Left ventricle myocardium inferior (tissue), 1 donor: ENCODE measurements around the gene SPTLC3. TPM values are rescaled to one million over a fixed set of nuclear protein-coding genes. Genes with fewer than 3 reads are reported as not detected.
A peak's percentile ranks its signal among the peaks of the same experiment; 100 is the strongest.

Experiments used
- DNase-seq: peaks from one replicate; pipeline ENCODE4 v3.0.0-alpha.2; 2020
- H3K27ac ChIP-seq: fragments of 200-600 bp; replicated peaks from 2 replicates; pipeline ENCODE4 v1.8.0; 2021
- H3K27me3 ChIP-seq: fragments of 200-600 bp; 2 replicates; pipeline ENCODE4 v1.8.0; 2021; ENCODE audit warnings: low read depth
- H3K36me3 ChIP-seq: fragments of 200-600 bp; 2 replicates; pipeline ENCODE4 v1.8.0; 2021
- H3K4me1 ChIP-seq: fragments of 200-600 bp; 2 replicates; pipeline ENCODE4 v1.8.0; 2021
- H3K4me3 ChIP-seq: fragments of 200-600 bp; 2 replicates; pipeline ENCODE4 v1.8.0; 2021; ENCODE audit warnings: mild to moderate bottlenecking, moderate library complexity
- H3K9me3 ChIP-seq: fragments of 200-600 bp; replicated peaks from 2 replicates; pipeline ENCODE4 v1.8.0; 2021
- intact Hi-C: fragments of 100-400 bp; cut with micrococcal nuclease; formaldehyde crosslinking; loops from one replicate; pipeline ENCODE4 v1.11.0; 2022
- total RNA-seq: library from RNA; stranded (reverse); fragmentation: NEBNext Ultra II Directional; extraction: Animal tissue kit (Norgen Biotek cat#: 25700); gene quantifications from one replicate; pipeline ENCODE4 v1.2.1, GENCODE V29; 2021
- TF ChIP-seq, protein P1 (sequence below): fragments of 200-600 bp; IDR thresholded peaks from 2 replicates; pipeline ENCODE4 v1.8.0; 2021; ENCODE audit warnings: antibody characterized with exemption, mild to moderate bottlenecking, borderline replicate concordance
- donor health status: DM: no; HTN: yes; CAD: no; lungs with severe emphysema.

SPTLC3 gene
- total RNA-seq, 1 donor from 2014 or later, result 9.0 TPM

DNA sequence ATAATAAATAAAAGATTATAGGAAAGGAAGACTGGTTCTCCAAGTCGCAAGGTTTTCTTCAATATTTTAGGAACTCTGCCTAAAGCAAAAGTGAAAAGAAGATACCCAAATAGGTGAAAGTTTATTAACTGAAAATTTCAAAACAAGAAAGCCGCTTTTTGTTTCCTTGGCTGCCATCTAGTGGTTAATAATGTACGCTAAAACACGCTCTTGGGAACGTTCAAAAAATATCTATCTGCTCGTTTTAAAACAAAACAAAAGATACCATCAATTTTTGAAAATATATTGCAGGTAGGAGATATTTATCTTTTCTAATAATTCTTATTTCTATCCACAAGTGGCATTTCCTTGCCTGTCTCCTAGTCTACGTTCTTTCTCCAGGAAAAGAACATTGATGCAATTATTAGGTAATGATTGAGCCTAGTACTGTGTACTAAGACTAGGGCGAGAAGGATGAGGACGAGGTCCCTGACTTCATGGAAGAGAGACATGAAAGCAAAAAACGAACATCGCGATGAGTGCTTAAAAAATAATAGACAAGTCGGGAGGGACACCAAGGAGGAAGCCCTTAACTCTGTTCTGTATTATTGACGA lies 97.2 kb downstream of the SPTLC3 start:
- intact Hi-C loops, result loop anchor here (2.0 kb wide), 2 partner anchors 133 to 181 kb away; no protein-coding TSS in a partner anchor
- peaks cover 12% of the 10 kb centered on the region for H3K4me1 ChIP-seq
- H3K9me3 ChIP-seq, result no peaks in the 10 kb centered on the region
- no peaks in the 10 kb centered on the region for H3K36me3 ChIP-seq
- no peak for DNase-seq
- peak overlapping the region; percentile 7 for H3K4me3 ChIP-seq
- no peak overlapping the region for H3K27ac ChIP-seq
- TF ChIP-seq, protein P1, sequence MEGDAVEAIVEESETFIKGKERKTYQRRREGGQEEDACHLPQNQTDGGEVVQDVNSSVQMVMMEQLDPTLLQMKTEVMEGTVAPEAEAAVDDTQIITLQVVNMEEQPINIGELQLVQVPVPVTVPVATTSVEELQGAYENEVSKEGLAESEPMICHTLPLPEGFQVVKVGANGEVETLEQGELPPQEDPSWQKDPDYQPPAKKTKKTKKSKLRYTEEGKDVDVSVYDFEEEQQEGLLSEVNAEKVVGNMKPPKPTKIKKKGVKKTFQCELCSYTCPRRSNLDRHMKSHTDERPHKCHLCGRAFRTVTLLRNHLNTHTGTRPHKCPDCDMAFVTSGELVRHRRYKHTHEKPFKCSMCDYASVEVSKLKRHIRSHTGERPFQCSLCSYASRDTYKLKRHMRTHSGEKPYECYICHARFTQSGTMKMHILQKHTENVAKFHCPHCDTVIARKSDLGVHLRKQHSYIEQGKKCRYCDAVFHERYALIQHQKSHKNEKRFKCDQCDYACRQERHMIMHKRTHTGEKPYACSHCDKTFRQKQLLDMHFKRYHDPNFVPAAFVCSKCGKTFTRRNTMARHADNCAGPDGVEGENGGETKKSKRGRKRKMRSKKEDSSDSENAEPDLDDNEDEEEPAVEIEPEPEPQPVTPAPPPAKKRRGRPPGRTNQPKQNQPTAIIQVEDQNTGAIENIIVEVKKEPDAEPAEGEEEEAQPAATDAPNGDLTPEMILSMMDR, result peak; percentile 83
- H3K27me3 ChIP-seq, result no peaks in the 10 kb centered on the region

DNA sequence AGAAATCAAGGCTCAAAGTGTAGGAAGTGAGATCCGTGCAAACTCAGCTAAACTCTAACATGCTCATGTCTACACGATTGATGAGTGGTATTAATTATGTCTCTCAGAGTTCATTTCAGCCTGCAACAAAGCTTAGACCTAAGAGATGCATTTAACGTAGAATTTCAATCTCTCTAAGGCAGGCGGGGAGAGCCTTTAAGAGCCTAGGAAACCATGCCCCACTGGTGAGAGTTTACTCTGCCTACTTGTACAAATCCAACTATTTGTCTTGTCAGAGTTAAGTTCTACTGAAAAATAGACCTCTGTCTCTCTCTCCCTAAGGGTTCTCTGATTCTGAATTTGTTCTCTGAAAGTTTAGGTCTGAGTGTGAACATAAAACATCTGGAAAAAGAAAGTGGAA lies 100.9 kb downstream of the SPTLC3 start:
- H3K4me1 ChIP-seq, result peaks cover 12% of the 10 kb centered on the region
- H3K9me3 ChIP-seq, result no peaks in the 10 kb centered on the region
- TF ChIP-seq, protein P1, result no peak
- no peaks in the 10 kb centered on the region for H3K27me3 ChIP-seq
- intact Hi-C loops, result no loop called here
- H3K36me3 ChIP-seq, result peaks cover 3% of the 10 kb centered on the region
- no peak overlapping the region for H3K4me3 ChIP-seq
- DNase-seq, result no peak
- H3K27ac ChIP-seq, result no peak overlapping the region

DNA sequence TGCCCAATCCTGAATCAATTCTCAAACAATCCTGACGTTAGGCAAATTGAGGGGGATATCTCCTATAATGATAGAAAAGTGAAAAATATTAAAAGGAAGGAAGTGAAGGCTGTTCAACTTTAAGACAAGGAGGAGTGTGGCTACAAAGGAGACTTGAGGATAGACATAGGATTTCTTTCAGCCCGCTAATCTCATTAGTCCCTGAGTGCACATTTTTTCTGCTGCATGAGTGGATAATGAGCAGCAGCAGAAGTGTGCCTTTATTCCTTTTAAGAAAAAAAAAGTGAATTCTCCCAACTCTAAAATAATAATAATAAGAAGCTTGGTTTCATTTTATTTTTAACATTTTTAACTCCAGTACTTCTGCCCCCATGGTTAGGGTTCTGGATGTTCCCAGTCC lies 102.0 kb downstream of the SPTLC3 start:
- Histone ChIP-seq H3K4me3 (no peak overlapping the region), H3K4me1 (peaks cover 5% of the 10 kb centered on the region), H3K27me3 (no peaks in the 10 kb centered on the region), H3K36me3 (peaks cover 3% of the 10 kb centered on the region), H3K9me3 (no peaks in the 10 kb centered on the region), H3K27ac (no peak overlapping the region)
- DNase-seq, result no peak
- TF ChIP-seq, protein P1, result no peak
- intact Hi-C loops, result no loop called here

DNA sequence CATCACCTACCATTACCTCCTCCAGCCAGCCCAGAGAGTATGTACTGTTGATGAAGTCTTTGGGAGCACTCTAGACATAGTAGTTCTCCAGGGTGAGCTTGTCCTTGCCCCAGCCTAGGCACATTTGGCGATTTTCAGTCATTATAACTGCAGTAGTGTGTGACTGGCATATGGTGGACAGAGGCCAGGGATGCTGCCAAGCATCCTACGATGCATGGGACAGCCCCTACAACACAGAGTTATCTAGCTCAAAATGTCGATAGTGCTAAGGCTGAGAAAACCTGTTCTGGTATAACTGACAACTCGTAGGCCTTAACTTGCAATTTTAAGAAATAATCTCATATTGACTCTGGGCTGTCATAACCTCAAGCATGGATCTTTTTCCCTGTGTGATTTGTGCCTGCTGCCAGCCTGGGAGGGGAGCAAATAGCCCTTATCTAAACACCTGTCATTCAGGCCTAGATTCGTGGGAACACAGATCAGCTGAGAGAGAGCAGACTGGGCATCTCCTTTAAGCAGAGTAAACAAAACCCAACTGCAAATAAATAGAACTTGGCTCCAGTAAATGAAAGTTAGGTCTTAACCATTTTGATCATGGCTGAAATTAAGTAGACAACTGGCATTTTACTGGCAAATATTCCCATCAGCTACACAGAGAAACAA lies 102.6 kb downstream of the SPTLC3 start:
- intact Hi-C loops, result no loop called here
- no peak overlapping the region for H3K27ac ChIP-seq
- DNase-seq, result no peak
- no peak overlapping the region for H3K4me3 ChIP-seq
- H3K36me3 ChIP-seq, result peaks cover 3% of the 10 kb centered on the region
- no peaks in the 10 kb centered on the region for H3K27me3 ChIP-seq
- H3K4me1 ChIP-seq, result no peaks in the 10 kb centered on the region
- H3K9me3 ChIP-seq, result no peaks in the 10 kb centered on the region
- TF ChIP-seq, protein P1, result no peak

DNA sequence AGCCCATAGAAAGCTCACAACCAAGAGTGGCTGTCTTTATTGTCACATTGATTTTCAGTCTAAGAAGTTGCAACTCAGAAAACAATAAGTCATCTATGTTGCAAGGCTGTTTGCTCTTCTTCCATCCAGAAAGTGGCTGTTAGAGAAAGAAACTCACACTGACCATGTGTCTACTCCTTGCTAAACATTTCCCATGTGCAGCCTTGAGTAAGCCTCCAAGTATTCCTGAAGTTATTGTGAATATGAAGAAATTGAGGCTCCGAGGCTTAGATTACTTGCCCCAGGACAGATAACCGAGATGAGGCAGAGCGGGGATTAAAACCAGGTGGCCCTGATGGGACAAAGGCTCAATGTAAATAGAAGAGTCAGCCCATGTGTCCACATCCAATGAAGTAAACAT lies 105.0 kb downstream of the SPTLC3 start:
- Histone ChIP-seq H3K9me3 (no peaks in the 10 kb centered on the region), H3K27me3 (no peaks in the 10 kb centered on the region), H3K4me3 (no peak overlapping the region), H3K36me3 (peaks cover 3% of the 10 kb centered on the region), H3K27ac (no peak overlapping the region), H3K4me1 (no peaks in the 10 kb centered on the region)
- intact Hi-C loops, result no loop called here
- TF ChIP-seq, protein P1, result no peak
- DNase-seq, result no peak
